ENCODE data around the gene REEP5.
"Not testable (repeated sequence)": the region's sequence is repeated elsewhere in the genome, so short reads cannot be mapped to it uniquely, and the experiment has no call there.

Gene REEP5

GRCh38 chr5:112863549-112863948, 58.5 kb downstream of the REEP5 start:
- Histone ChIP-seq H3K27me3 (replicated peaks) (no peaks in the 10 kb centered on the region), H3K36me3 (replicated peaks) (peaks cover 35% of the 10 kb centered on the region), H3K27ac (no peak overlapping the region), H3K4me3 (ENCODE audit: low read depth, low read length) (no peak overlapping the region)
- no peak for TF ChIP-seq CTCF (IDR thresholded peaks at IDR 0.05; ENCODE audit: low read depth, low read length, missing control alignments)
- in situ Hi-C loops (cut with HindIII; ENCODE audit: low pct_ligation_motif_present, low sequenced_read_pairs) = no loop called here
- DNase-seq = peak; percentile 14

GRCh38 chr5:112862085-112862484, 59.9 kb downstream of the REEP5 start:
- Histone ChIP-seq H3K36me3 (replicated peaks) (peaks cover 26% of the 10 kb centered on the region), H3K27ac (peak overlapping the region; percentile 74), H3K4me3 (ENCODE audit: low read depth, low read length) (peak overlapping the region; percentile 84), H3K27me3 (replicated peaks) (no peaks in the 10 kb centered on the region)
- in situ Hi-C loops (cut with HindIII; ENCODE audit: low pct_ligation_motif_present, low sequenced_read_pairs) = no loop called here
- no peak for TF ChIP-seq CTCF (IDR thresholded peaks at IDR 0.05; ENCODE audit: low read depth, low read length, missing control alignments)
- no peak for DNase-seq

DNA sequence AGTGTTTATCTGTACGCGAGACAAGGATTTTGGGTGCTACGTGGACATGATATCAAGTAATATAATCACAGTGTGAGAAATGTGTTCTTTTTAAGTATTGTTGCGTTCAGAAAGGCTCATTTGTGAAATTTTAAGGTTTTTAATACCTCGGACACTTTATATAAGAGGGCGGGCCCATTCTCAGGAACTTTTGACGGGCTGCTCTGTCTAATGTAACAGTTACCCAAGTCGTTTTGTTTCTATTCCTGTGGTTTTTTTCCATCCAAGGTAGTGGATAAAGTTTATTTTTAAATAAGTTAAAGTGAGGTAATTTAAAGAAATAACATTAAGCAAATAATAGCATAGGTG, 60.4 kb downstream of the REEP5 start:
- in situ Hi-C loops (cut with HindIII; ENCODE audit: low pct_ligation_motif_present, low sequenced_read_pairs) = no loop called here
- Histone ChIP-seq H3K27me3 (replicated peaks) (no peaks in the 10 kb centered on the region), H3K36me3 (replicated peaks) (peaks cover 23% of the 10 kb centered on the region), H3K4me3 (ENCODE audit: low read depth, low read length) (peak overlapping the region; percentile 84), H3K27ac (peak overlapping the region; percentile 74)
- DNase-seq = no peak
- TF ChIP-seq CTCF (IDR thresholded peaks at IDR 0.05; ENCODE audit: low read depth, low read length, missing control alignments) = no peak

DNA sequence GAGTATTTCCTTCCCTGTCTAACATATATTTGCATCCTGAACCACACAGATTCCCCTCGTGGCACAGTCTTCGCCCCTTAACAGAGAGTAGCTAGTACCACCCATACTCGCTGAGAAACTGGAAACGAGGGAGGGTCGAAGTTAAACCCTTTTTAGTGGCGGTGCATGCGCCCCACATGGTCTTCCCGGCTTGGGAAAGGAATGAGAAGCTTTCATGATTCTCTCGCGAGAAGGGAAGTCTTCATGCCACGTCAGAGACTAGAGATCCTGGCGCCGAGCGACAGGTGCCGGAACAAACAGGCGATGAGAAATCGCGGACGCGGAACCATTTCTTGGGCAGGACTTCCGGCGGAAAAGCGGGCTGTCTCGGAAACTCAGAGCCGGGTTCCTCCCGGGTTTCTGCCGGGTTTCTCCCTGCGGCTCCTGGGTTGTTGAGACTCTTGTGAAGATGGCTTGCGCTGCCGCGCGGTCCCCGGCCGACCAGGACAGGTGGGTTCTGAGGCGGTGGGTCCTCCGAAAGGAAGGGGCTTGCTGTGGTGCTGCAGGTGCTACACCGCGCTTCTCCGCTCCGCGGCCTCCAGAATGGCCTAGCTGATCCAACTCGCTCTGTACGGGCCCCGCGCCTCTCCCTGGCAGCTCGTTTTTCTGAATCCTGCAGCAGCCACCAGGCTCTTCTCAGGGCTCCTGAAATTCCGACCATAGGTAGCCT, 60.9 kb downstream of the REEP5 start, which contains the start of gene SRP19:
Gene SRP19 (plus strand): TSS at position 359 of the 709 bp plus-strand sequence. CDS start 90 bp downstream, at position 449.
- peak; percentile 97 for DNase-seq
- peaks cover 18% of the 10 kb centered on the region for H3K36me3 ChIP-seq (replicated peaks)
- H3K27ac ChIP-seq = peak within 1 kb of the TSS; percentile 74
- no peaks in the 10 kb centered on the region for H3K27me3 ChIP-seq (replicated peaks)
- TF ChIP-seq CTCF (IDR thresholded peaks at IDR 0.05; ENCODE audit: low read depth, low read length, missing control alignments) = no peak
- H3K4me3 ChIP-seq (ENCODE audit: low read depth, low read length) = peak within 1 kb of the TSS; percentile 84
- in situ Hi-C loops (cut with HindIII; ENCODE audit: low pct_ligation_motif_present, low sequenced_read_pairs) = no loop called here

DNA sequence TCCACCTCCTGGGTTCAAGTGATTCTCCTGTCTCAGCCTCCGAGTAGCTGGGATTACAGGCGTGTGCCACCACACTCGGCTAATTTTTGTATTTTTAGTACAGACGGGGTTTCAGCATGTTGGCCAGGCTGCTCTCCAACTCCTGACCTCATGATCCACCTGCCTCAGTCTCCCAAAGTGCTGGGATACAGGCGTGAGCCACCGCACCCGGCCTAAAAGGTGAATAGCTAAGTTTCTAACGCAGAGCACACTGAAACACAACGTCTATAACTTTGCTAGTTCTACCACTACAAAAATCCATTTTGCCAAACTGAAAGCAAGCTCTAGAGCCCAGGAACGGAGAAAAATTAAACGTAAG, 61.5 kb downstream of the REEP5 start:
- Histone ChIP-seq H3K36me3 (replicated peaks) (peaks cover 15% of the 10 kb centered on the region), H3K4me3 (ENCODE audit: low read depth, low read length) (peak overlapping the region; percentile 84), H3K27ac (peak overlapping the region; percentile 55)
- in situ Hi-C loops (cut with HindIII; ENCODE audit: low pct_ligation_motif_present, low sequenced_read_pairs); DNase-seq; H3K27me3 ChIP-seq (replicated peaks): not testable (repeated sequence)

GRCh38 chr5:112857866-112858265, 64.2 kb downstream of the REEP5 start:
- no peak for TF ChIP-seq CTCF (IDR thresholded peaks at IDR 0.05; ENCODE audit: low read depth, low read length, missing control alignments)

More at GRCh38 chr5:112857866-112858265, 64.2 kb downstream of the REEP5 start:
- DNase-seq = no peak
- Histone ChIP-seq H3K36me3 (replicated peaks) (no peaks in the 10 kb centered on the region), H3K27me3 (replicated peaks) (no peaks in the 10 kb centered on the region), H3K4me3 (ENCODE audit: low read depth, low read length) (no peak overlapping the region), H3K27ac (no peak overlapping the region)
- in situ Hi-C loops (cut with HindIII; ENCODE audit: low pct_ligation_motif_present, low sequenced_read_pairs) = no loop called here

Data from brain microvascular endothelial cell (primary cell).